ENCODE measurements around the gene RAD52.

Gene RAD52

GRCh38 chr12:990661-991349, 41.3 kb upstream of the RAD52 start, which contains the start of gene ERC1:
Gene ERC1, plus strand, starts transcription at chr12:991223. Its CDS starts 36,681 bp downstream, at chr12:1027904.
- TF ChIP-seq, protein P1, sequence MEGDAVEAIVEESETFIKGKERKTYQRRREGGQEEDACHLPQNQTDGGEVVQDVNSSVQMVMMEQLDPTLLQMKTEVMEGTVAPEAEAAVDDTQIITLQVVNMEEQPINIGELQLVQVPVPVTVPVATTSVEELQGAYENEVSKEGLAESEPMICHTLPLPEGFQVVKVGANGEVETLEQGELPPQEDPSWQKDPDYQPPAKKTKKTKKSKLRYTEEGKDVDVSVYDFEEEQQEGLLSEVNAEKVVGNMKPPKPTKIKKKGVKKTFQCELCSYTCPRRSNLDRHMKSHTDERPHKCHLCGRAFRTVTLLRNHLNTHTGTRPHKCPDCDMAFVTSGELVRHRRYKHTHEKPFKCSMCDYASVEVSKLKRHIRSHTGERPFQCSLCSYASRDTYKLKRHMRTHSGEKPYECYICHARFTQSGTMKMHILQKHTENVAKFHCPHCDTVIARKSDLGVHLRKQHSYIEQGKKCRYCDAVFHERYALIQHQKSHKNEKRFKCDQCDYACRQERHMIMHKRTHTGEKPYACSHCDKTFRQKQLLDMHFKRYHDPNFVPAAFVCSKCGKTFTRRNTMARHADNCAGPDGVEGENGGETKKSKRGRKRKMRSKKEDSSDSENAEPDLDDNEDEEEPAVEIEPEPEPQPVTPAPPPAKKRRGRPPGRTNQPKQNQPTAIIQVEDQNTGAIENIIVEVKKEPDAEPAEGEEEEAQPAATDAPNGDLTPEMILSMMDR (IDR thresholded peaks at IDR 0.05; ENCODE audit: low read length), result no peak
- TF ChIP-seq EZH2 (optimal IDR thresholded peaks at IDR 0.05; ENCODE audit: low read depth, low read length) (no peak), EZH2phosphoT487 (IDR thresholded peaks at IDR 0.05; ENCODE audit: low read length) (no peak)
- Histone ChIP-seq H3K79me2 (ENCODE audit: low read length) (peaks cover 49% of the 10 kb centered on the region), H2AFZ (ENCODE audit: low read length) (peak within 1 kb of the TSS; percentile 97), H3K9ac (ENCODE audit: low read length) (peak within 1 kb of the TSS; percentile 85), H3K9me3 (replicated peaks; ENCODE audit: insufficient read depth, low read length) (no peaks in the 10 kb centered on the region), H3F3A (ENCODE audit: insufficient read depth, low read length) (peaks cover 7% of the 10 kb centered on the region), H3K27me3 (replicated peaks; ENCODE audit: insufficient read depth, low read length) (no peaks in the 10 kb centered on the region), H3K27ac (ENCODE audit: low read length) (peak within 1 kb of the TSS; percentile 77), H3K9me2 (replicated peaks; ENCODE audit: insufficient read depth, low read length) (no peaks in the 10 kb centered on the region), H3K4me2 (ENCODE audit: low read depth, low read length) (peak within 1 kb of the TSS; percentile 76), H3K36me3 (replicated peaks; ENCODE audit: insufficient read depth, low read length) (no peaks in the 10 kb centered on the region), H4K20me1 (ENCODE audit: insufficient read depth, low read length) (no peaks in the 10 kb centered on the region), H3K4me1 (ENCODE audit: low read length) (peaks cover 21% of the 10 kb centered on the region), H3K4me3 (ENCODE audit: low read length) (peak within 1 kb of the TSS; percentile 92)
- DNase-seq, result peak; percentile 84

GRCh38 chr12:989751-990660, 40.5 kb upstream of the RAD52 start:
- DNase-seq, result peak; percentile 68
- no peaks in the 10 kb centered on the region for H3K9me3 ChIP-seq (replicated peaks; ENCODE audit: insufficient read depth, low read length)
- H3F3A ChIP-seq (ENCODE audit: insufficient read depth, low read length), result peaks cover 7% of the 10 kb centered on the region
- H3K9ac ChIP-seq (ENCODE audit: low read length), result peak overlapping the region; percentile 85
- H4K20me1 ChIP-seq (ENCODE audit: insufficient read depth, low read length), result no peaks in the 10 kb centered on the region
- peaks cover 15% of the 10 kb centered on the region; the same call in 1 of the 2 replicates for H3K4me1 ChIP-seq (ENCODE audit: low read length)
- peak overlapping the region; percentile 92 for H3K4me3 ChIP-seq (ENCODE audit: low read length)
- TF ChIP-seq EZH2phosphoT487 (IDR thresholded peaks at IDR 0.05; ENCODE audit: low read length), result no peak
- no peak for TF ChIP-seq EZH2 (optimal IDR thresholded peaks at IDR 0.05; ENCODE audit: low read depth, low read length)
- TF ChIP-seq, protein P1 (IDR thresholded peaks at IDR 0.05; ENCODE audit: low read length), result no peak
- H2AFZ ChIP-seq (ENCODE audit: low read length), result peak overlapping the region; percentile 97
- H3K27me3 ChIP-seq (replicated peaks; ENCODE audit: insufficient read depth, low read length), result no peaks in the 10 kb centered on the region
- no peaks in the 10 kb centered on the region for H3K9me2 ChIP-seq (replicated peaks; ENCODE audit: insufficient read depth, low read length)
- H3K27ac ChIP-seq (ENCODE audit: low read length), result peak overlapping the region; percentile 77
- peaks cover 41% of the 10 kb centered on the region for H3K79me2 ChIP-seq (ENCODE audit: low read length)
- H3K36me3 ChIP-seq (replicated peaks; ENCODE audit: insufficient read depth, low read length), result no peaks in the 10 kb centered on the region
- H3K4me2 ChIP-seq (ENCODE audit: low read depth, low read length), result peak overlapping the region; percentile 76

- Histone ChIP-seq H4K20me1 (ENCODE audit: insufficient read depth, low read length) (no peaks in the 10 kb centered on the region), H3K9ac (ENCODE audit: low read length) (no peak overlapping the region), H3K27ac (ENCODE audit: low read length) (no peak overlapping the region), H3K79me2 (ENCODE audit: low read length) (peaks cover 32% of the 10 kb centered on the region), H3F3A (ENCODE audit: insufficient read depth, low read length) (peaks cover 7% of the 10 kb centered on the region), H3K4me1 (ENCODE audit: low read length) (peaks cover 12% of the 10 kb centered on the region; the same call in 1 of the 2 replicates), H3K4me2 (ENCODE audit: low read depth, low read length) (no peak overlapping the region), H3K9me2 (replicated peaks; ENCODE audit: insufficient read depth, low read length) (no peaks in the 10 kb centered on the region), H3K27me3 (replicated peaks; ENCODE audit: insufficient read depth, low read length) (no peaks in the 10 kb centered on the region), H3K36me3 (replicated peaks; ENCODE audit: insufficient read depth, low read length) (no peaks in the 10 kb centered on the region), H3K9me3 (replicated peaks; ENCODE audit: insufficient read depth, low read length) (no peaks in the 10 kb centered on the region), H2AFZ (ENCODE audit: low read length) (no peak overlapping the region), H3K4me3 (ENCODE audit: low read length) (no peak overlapping the region)
- no peak for DNase-seq
- TF ChIP-seq EZH2phosphoT487 (IDR thresholded peaks at IDR 0.05; ENCODE audit: low read length) (no peak), EZH2 (optimal IDR thresholded peaks at IDR 0.05; ENCODE audit: low read depth, low read length) (no peak)
- TF ChIP-seq, protein P1 (IDR thresholded peaks at IDR 0.05; ENCODE audit: low read length), result no peak
These were observed 39.6 kb upstream of the RAD52 start for GRCh38 chr12:989051-989450.
